Activated T-cell treated with anti-CD3 and anti-CD28 coated beads, Interleukin-2, amount 50 U/mL, for 72 hours (primary cell): ENCODE measurements around the gene PIEZO1. TPM values are rescaled to one million over a fixed set of nuclear protein-coding genes. Genes with fewer than 3 reads are reported as not detected.

ENCODE experiments used
- ATAC-seq, 2 donors: fragments of 150-1000 bp; cut with Tn5 transposase; replicated peaks in 1 of 2; 2 replicates each; pipeline ENCODE4 v1.10.0; 2021; ENCODE audit warnings: moderate library complexity in 2 of 2, mild to moderate bottlenecking in 1 of 2
- DNase-seq, 2 donors: peaks; one replicate each; pipeline ENCODE4 v3.0.0; 2021 to 2022; ENCODE audit warnings: mixed read lengths in 1 of 2
- H3K27ac Mint-ChIP-seq: one replicate; pipeline ENCODE4 v1.8.0; 2022; ENCODE audit warnings: mild to moderate bottlenecking, moderate library complexity, mixed read lengths
- H3K27me3 Mint-ChIP-seq: one replicate; pipeline ENCODE4 v1.8.0; 2022; ENCODE audit warnings: low read depth, mixed read lengths
- H3K36me3 Mint-ChIP-seq, 2 donors: one replicate each; pipeline ENCODE4 v1.8.0; 2022; ENCODE audit warnings: mixed read lengths in 2 of 2, mild to moderate bottlenecking in 1 of 2; ENCODE audit not compliant: insufficient read depth in 2 of 2
- H3K4me1 Mint-ChIP-seq: one replicate; pipeline ENCODE4 v1.8.0; 2022; ENCODE audit warnings: low read depth, mixed read lengths
- H3K4me3 Mint-ChIP-seq, 2 donors: one replicate each; pipeline ENCODE4 v1.8.0; 2022; ENCODE audit warnings: mild to moderate bottlenecking in 2 of 2, mixed read lengths in 2 of 2, moderate library complexity in 2 of 2
- H3K9me3 Mint-ChIP-seq, 2 donors: one replicate each; pipeline ENCODE4 v1.8.0; 2022; ENCODE audit warnings: mixed read lengths in 2 of 2
- total RNA-seq, 2 donors: library from RNA; stranded (reverse); gene quantifications; one replicate each; pipeline ENCODE4 v1.2.3, GENCODE V29; 2022

The PIEZO1 gene
- total RNA-seq, 2 donors from 2014 or later: 94.1 to 141 TPM

DNA sequence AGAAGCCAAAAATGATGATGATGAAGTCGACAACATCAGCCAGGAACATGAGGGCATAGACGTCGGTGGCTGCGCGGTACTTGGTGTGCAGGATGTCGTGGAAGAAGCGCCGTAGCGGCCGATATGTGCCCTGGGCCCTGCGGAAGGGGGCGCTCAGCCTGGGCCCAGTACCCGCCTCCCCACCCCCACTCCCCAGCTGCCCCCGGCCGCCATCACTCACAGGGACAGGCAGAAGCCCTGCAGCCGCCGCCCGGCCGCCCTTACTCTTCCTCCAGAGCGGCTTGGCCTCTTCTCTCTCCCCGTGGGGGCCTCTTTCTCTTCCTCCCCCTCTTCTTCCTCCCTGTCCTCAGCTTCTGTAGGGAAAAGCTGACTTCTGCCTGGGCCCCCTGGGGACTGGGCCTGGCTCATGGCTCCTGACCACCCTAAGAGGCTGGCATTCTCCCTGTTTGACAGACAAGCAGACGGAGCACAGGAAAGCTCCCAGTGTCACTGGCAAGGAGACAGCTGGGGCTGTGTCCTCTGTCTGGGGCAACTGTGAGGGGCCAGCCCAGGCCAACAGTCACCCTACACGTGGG lies 64.5 kb downstream of the PIEZO1 start:
- Mint-ChIP-seq H3K27ac (no peak overlapping the region), H3K4me1 (no peaks in the 10 kb centered on the region), H3K4me3 (no peak overlapping the region), H3K36me3 (peaks cover 2 to 13% of the 10 kb centered on the region in 2 donors), H3K27me3 (no peaks in the 10 kb centered on the region), H3K9me3 (no peaks in the 10 kb centered on the region)
- DNase-seq (no peak), ATAC-seq (no peak)

GRCh38 chr16:88719933-88720296 lies 65.1 kb downstream of the PIEZO1 start:
- no peaks in the 10 kb centered on the region for H3K9me3 Mint-ChIP-seq

GRCh38 chr16:88719267-88719932 lies 65.6 kb downstream of the PIEZO1 start:
- no peak overlapping the region for H3K27ac Mint-ChIP-seq
- no peak for ATAC-seq
- no peaks in the 10 kb centered on the region for H3K4me1 Mint-ChIP-seq
- no peaks in the 10 kb centered on the region for H3K9me3 Mint-ChIP-seq
- H3K27me3 Mint-ChIP-seq: no peaks in the 10 kb centered on the region
- peaks cover 0 to 13% of the 10 kb centered on the region in 2 donors for H3K36me3 Mint-ChIP-seq
- no peak for DNase-seq
- no peak overlapping the region for H3K4me3 Mint-ChIP-seq

More at GRCh38 chr16:88719933-88720296, 65.1 kb downstream of the PIEZO1 start:
- Mint-ChIP-seq H3K4me3 (no peak overlapping the region), H3K4me1 (no peaks in the 10 kb centered on the region), H3K27me3 (no peaks in the 10 kb centered on the region), H3K36me3 (peaks cover 2 to 13% of the 10 kb centered on the region in 2 donors), H3K27ac (no peak overlapping the region)
- ATAC-seq: no peak
- DNase-seq: no peak

GRCh38 chr16:88718178-88718577 lies 66.8 kb downstream of the PIEZO1 start:
- H3K4me1 Mint-ChIP-seq: no peaks in the 10 kb centered on the region
- DNase-seq (no peak), ATAC-seq (no peak)
- peaks cover 0 to 11% of the 10 kb centered on the region in 2 donors for H3K36me3 Mint-ChIP-seq
- no peaks in the 10 kb centered on the region for H3K27me3 Mint-ChIP-seq
- H3K9me3 Mint-ChIP-seq: no peaks in the 10 kb centered on the region
- H3K4me3 Mint-ChIP-seq: no peak overlapping the region
- H3K27ac Mint-ChIP-seq: no peak overlapping the region

DNA sequence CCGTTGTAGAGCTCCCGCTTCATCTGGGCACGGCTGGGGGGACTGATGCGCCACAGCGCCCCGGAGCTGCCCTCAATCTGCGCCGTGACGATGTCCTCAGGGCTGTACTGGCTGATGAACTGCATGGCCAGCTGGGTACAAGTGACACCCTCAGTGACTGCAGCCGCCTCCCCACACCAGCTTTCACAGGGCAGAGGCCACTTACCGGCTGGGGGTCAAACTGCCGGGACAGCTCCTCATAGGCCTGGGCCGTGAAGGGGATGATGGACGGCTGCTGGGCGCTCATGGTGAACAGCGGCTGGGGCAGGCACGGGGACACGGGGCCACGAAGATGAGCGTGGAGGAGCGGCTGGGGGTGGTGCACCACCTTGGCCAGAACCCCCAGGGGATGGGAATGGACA lies 68.4 kb downstream of the PIEZO1 start:
- Mint-ChIP-seq H3K4me1 (no peaks in the 10 kb centered on the region), H3K27ac (no peak overlapping the region), H3K9me3 (no peaks in the 10 kb centered on the region), H3K27me3 (no peaks in the 10 kb centered on the region), H3K36me3 (peaks cover 0 to 9% of the 10 kb centered on the region in 2 donors), H3K4me3 (no peak overlapping the region)
- ATAC-seq (no peak), DNase-seq (no peak)

GRCh38 chr16:88716201-88716600 lies 68.8 kb downstream of the PIEZO1 start:
- Mint-ChIP-seq H3K4me1 (no peaks in the 10 kb centered on the region), H3K9me3 (no peaks in the 10 kb centered on the region), H3K36me3 (peaks cover 0 to 9% of the 10 kb centered on the region in 2 donors), H3K4me3 (no peak overlapping the region), H3K27ac (no peak overlapping the region), H3K27me3 (no peaks in the 10 kb centered on the region)
- DNase-seq (no peak), ATAC-seq (no peak)

DNA sequence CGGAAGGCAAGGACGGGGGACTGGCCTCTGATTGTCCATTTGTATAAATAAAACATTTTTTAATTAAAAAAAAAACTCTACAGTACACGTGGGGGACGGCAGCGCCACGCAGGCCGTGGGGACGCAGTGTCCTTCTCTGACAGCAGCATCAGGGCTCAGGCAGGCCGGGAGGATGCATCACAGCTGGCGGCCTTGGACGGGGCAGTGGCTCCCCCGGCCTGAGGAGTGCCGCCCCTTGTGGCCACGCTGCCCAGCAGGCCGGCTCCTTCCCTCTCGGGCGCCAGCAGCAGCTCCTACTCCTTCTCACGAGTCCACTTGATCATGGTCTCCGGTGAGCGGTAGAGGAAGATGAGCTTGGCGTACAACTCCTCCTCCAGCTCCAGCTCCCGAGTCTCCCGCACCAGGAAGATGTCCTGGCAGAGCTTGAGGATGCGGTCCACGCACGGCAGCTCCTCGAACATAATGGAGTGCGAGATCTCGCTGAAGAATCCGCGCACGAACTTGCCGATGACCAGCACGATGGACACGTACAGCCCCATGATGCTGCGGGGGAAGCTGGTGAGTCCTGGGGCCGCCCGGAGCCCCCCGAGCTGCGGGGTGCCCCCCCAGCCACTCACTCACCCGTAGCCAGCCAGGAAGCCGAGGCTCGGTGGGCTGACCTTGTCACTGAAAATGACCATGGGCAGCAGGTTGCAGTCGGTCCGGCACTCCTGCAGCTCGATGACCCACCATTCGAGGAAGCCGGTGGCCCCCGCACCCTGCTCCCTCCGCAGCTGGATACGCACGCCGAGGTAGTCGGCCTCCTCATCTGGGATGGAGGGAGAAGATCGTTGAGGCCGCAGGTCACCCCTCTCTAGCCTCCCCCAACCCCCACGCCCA lies 69.5 kb downstream of the PIEZO1 start:
- H3K27me3 Mint-ChIP-seq: no peaks in the 10 kb centered on the region
- no peak overlapping the region for H3K4me3 Mint-ChIP-seq
- H3K9me3 Mint-ChIP-seq: no peaks in the 10 kb centered on the region
- H3K4me1 Mint-ChIP-seq: no peaks in the 10 kb centered on the region
- H3K27ac Mint-ChIP-seq: no peak overlapping the region
- peaks cover 0 to 9% of the 10 kb centered on the region in 2 donors for H3K36me3 Mint-ChIP-seq
- ATAC-seq (no peak), DNase-seq (no peak)

DNA sequence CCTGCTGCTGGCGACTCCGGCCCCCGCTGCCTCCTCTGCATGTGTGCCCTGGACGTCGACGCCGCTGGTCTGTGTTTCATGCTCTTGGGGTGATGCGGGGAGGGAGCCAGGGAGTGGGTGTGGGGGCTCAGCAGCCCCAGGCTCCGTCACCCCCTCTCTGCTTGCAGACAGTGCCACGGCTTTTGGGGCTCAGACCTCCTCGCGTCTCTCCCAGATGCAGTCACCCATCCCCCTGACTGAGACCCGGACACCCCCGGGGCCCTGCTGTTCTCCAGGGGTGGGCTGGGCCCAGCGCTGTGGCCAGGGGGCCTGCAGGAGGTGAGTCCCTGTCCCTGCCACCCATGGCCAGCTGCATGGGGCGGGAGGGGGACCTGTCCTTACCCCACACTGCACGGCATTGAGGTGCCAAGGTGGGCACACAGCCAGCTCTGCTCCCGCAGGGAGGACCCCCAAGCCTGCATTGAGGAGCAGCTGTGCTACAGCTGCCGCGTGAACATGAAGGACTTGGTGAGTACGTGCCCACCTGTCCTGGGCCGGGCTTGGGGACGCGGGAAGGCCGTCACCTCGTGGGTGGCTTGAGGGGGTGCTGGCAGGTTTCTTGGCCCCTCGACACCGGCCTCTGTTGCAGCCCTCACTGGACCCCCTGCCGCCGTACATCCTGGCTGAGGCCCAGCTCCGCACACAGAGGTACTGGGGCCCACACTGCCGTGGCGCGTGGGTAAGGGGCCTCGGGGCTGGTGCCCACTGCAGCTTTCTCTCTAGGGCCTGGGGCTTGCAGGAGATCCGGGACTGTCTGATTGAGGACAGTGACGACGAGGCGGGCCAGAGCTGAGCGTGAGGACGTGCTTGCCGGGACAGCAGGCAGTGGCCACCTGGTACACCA lies 70.4 kb downstream of the PIEZO1 start:
- DNase-seq (no peak), ATAC-seq (no peak)
- Mint-ChIP-seq H3K9me3 (no peaks in the 10 kb centered on the region), H3K36me3 (peaks cover 0 to 6% of the 10 kb centered on the region in 2 donors), H3K27me3 (no peaks in the 10 kb centered on the region), H3K4me3 (no peak overlapping the region), H3K4me1 (peaks cover 3% of the 10 kb centered on the region), H3K27ac (no peak overlapping the region)

- peaks cover 8% of the 10 kb centered on the region for H3K4me1 Mint-ChIP-seq
- H3K27me3 Mint-ChIP-seq: no peaks in the 10 kb centered on the region
- H3K36me3 Mint-ChIP-seq: peaks cover 0 to 6% of the 10 kb centered on the region in 2 donors
- H3K9me3 Mint-ChIP-seq: no peaks in the 10 kb centered on the region
- ATAC-seq: no peak
- H3K27ac Mint-ChIP-seq: no peak overlapping the region
- H3K4me3 Mint-ChIP-seq: no peak overlapping the region
- DNase-seq: no peak
These were observed 71.2 kb downstream of the PIEZO1 start for GRCh38 chr16:88713568-88714419.

GRCh38 chr16:88713054-88713453 lies 72.0 kb downstream of the PIEZO1 start:
- ATAC-seq (no peak), DNase-seq (no peak)
- Mint-ChIP-seq H3K4me1 (peaks cover 12% of the 10 kb centered on the region), H3K36me3 (peaks cover 0 to 6% of the 10 kb centered on the region in 2 donors), H3K27ac (no peak overlapping the region), H3K9me3 (no peaks in the 10 kb centered on the region), H3K4me3 (no peak overlapping the region), H3K27me3 (no peaks in the 10 kb centered on the region)

GRCh38 chr16:88712362-88712979 lies 72.5 kb downstream of the PIEZO1 start:
- ATAC-seq: no peak
- Mint-ChIP-seq H3K4me1 (peaks cover 17% of the 10 kb centered on the region), H3K27ac (no peak overlapping the region)

More at GRCh38 chr16:88712362-88712979, 72.5 kb downstream of the PIEZO1 start:
- DNase-seq: no peak
- Mint-ChIP-seq H3K4me3 (no peak overlapping the region), H3K9me3 (no peaks in the 10 kb centered on the region), H3K36me3 (peaks cover 0 to 3% of the 10 kb centered on the region in 2 donors), H3K27me3 (no peaks in the 10 kb centered on the region)
